ENCODE measurements around the gene RAD50.

RAD50 gene

DNA sequence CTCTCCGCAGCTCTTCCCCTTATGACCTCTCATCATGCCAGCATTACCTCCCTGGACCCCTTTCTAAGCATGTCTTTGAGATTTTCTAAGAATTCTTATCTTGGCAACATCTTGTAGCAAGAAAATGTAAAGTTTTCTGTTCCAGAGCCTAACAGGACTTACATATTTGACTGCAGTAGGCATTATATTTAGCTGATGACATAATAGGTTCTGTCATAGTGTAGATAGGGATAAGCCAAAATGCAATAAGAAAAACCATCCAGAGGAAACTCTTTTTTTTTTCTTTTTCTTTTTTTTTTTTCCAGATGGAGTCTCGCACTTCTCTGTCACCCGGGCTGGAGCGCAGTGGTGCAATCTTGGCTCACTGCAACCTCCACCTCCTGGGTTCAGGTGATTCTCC, 80.5 kb downstream of the RAD50 start:
- no peak for DNase-seq

DNA sequence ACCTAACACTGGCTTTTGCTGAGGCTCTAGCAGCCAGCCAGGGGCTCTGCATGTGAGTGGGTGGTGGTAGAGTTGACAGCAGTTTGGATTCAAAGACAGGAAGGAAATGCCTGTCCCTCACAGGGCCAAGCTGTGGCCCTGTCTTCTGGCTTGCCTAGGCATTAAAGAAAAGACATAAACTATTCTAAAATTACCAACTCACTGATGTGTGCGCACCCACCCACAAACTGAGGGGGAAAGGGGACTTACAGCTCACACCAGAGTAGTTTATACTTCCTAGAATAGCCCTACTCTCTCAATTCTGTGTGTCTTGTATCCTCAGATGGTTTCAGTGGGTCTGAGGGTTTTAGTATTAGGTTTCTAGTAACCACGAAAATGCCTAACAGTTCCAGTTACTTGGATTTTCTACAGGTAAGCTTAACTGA, 82.9 kb downstream of the RAD50 start:
- DNase-seq: no peak

DNA sequence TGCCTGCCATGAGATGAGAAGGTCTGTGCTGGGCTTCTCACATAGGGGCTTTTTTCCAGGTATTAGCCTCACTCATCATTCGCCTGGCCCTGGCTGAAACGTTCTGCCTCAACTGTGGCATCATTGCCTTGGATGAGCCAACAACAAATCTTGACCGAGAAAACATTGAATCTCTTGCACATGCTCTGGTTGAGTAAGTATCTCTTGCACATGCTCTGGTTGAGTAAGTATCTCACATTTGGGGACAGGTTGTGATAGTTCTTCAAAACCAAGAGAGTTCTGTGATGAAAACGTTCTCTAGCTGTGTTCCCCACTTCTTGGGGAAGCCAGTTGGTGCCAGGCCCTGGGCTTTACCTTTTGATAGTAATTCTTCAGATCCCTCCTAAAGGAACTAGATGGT, 83.8 kb downstream of the RAD50 start:
- DNase-seq: no peak

DNA sequence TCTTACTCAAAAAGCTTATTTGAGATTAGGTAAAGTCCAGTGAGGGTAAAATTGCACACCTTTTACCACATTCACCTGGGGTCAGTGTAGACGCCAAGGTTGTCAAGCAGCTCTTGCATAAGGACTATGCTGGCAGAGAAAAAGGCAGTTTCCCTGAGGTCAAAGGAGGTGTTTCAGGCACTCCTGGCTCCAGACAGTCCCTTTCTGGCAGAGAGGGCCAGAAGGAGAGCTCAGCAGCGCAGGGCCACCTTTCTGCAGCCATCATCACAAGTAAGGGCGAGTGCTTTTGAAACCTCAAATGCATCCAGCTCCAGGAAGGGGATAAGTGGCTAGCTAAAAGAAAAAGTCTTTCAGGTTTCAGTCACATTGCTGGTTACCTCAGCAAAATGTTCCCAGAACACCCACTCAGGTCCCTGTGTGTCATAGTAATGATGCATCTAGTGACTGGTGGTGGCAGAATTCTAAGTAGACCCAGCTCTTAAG, 84.5 kb downstream of the RAD50 start:
- no peak for DNase-seq

DNA sequence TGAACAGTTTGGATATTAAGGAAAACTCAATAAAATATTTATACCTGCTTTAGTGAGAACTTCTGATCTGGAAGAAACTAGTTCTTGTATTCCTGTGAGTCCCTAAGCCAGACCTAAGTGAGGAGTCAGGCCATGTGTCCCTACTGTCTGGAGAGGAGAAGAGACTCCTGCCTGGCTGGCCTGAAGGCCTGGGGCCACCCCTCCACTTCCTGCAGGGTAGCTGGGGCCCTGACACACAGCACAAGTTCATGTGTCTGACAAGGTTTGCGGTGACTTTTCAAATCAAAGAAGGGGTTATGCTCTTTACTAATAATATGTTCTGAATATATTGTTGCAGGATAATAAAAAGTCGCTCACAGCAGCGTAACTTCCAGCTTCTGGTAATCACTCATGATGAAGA, 85.1 kb downstream of the RAD50 start:
- DNase-seq: no peak

GRCh38 chr5:132644177-132644576, 87.4 kb downstream of the RAD50 start:
- DNase-seq: no peak

- no peak for DNase-seq
Measured at GRCh38 chr5:132646583-132647266, 89.9 kb downstream of the RAD50 start.

DNA sequence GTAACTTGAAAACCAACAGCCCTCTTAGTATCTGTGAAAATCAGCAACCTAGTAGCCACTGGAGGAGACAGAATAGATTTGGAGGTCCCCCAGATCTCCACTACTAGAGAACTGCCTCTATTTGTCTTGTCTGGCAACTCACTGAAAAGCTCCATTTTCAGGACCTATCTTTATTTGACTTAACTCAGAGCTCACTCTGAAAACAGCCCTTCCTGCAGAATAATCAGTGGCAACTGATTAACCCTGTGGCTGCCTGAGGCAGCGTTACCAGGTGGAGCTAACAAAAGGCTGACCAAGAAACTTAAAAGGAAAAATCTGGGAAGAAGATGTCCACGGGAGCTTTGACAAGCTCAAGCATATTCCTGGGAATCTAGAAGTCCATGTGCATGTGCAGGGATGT, 90.7 kb downstream of the RAD50 start:
- no peak for DNase-seq

- no peak for DNase-seq
Measured at GRCh38 chr5:132648355-132648754, 91.6 kb downstream of the RAD50 start.

GRCh38 chr5:132651838-132652469, 95.2 kb downstream of the RAD50 start:
- no peak for DNase-seq

DNA sequence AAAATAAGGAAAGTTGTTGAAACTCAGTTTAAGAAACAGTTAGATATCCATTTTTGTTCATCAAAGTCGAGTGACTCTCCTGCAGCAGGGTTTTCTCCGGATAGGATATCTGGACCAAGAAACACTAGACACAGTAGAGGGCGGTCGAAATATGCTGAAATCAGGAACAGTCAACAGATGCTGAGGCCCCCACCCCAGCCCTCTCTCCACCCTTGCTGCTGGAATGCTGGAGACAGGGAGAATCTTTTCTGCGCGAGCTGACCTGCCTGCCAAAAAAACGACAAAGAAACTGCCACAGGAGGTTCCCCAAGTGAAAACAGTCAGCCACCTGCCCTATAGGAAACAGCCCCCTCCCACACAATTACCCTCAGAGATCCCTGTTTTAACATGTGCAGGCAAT, 96.9 kb downstream of the RAD50 start:
- no peak for DNase-seq

- DNase-seq: peak in 1 of 2 experiments; percentile 28
Measured at GRCh38 chr5:132655821-132656773, 99.3 kb downstream of the RAD50 start.

DNA sequence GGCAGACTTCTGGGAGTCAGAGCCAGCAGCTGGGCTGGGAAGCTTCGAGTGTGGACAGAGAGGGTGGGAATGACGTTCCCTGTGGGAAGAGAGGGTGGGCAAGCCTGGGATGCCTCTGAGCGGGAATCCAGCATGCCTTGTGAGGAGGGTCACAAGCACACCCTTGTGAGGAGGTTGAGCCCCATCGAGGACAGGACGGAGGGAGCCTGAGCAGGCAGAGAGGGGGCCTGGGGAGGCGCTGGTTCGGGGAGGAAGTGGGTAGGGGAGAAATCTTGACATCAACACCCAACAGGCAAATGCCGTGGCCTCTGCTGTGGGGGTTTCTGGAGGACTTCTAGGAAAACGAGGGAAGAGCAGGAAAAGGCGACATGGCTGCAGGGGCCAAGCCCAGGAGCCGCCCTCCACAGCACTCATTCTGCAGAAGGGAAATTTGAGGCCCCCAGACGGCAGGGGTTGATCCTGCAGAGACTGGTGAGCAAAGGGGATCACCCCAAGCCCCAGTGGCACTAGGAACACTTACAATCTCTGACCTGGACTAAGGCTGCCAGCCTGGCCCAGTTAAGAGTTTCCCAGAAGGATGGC, 100.1 kb downstream of the RAD50 start:
- DNase-seq: no peak

GRCh38 chr5:132657676-132658380, 101.1 kb downstream of the RAD50 start, which contains the start of gene IL13:
Gene IL13 (plus strand): TSS chr5:132658173. CDS start chr5:132658187, 14 bp downstream.
- DNase-seq: no peak

GRCh38 chr5:132658381-132659302, 101.9 kb downstream of the RAD50 start:
- no peak for DNase-seq

GRCh38 chr5:132659598-132660493, 103.1 kb downstream of the RAD50 start:
- no peak for DNase-seq

DNA sequence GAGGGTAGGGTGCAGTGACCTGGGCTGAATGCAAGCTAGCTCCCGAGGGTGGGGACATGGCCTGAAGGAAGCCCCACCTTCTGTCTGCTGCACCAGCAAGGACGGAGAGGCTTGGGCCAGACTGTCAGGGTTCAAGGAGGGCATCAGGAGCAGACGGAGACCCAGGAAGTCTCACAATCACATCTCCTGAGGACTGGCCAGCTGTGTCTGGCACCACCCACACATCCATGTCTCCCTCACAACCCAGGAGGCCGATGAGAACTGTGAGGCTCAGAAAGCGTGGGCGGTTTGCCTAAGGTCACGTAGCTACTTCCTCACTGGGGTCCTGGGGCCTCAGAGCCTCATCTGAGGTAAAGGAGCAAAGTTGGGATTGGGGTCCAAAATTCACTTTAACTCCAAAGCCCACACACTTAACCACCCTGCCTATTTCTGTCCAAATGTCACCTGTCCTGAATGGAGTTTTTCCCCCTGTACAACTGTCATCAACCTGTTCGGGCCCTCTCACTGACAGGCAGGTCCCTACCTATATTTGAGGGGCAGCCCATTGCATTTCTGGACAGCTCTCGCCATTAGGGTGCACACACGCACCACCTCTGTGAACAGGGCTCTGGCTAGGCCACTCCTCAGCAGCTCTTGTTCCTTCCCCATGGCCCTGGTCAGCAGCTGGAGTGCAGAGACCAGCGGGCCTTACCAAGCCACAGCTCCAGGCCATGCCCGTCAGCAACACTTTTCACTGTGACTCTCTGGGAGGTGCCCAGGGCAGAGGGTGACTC, 104.6 kb downstream of the RAD50 start:
- DNase-seq: no peak

DNA sequence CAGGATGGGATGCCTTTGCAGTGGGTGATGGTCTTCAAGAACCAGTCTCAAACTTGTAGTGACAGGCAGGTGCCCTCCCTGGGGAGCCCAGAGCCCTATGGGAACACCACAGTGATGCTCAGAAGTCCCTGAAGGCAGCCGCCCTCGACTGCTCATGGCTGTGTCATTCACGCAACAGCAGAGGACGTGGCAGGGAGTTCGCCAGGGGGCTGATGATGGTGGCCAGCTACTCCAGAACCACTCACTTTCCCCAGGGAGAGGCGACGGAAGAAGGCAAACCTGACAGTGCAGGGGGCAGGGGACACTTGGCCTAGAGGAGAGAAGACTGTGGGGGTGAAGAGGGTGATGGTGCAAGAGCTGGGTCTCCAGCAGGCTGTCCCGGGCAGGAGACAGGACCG, 105.2 kb downstream of the RAD50 start:
- no peak for DNase-seq
